NCI-H1417 (cell line): ENCODE measurements around the gene PSME2.

Experiments used
- DNase-seq, 3 experiments: peaks; one replicate each; lab custom pipeline; 2025; lab: John Stamatoyannopoulos, UW

Gene PSME2

GRCh38 chr14:24135834-24136683 lies 10.4 kb downstream of the PSME2 start, which contains the start of gene PSME1:
TSS of gene PSME1 (plus strand) at chr14:24136194. CDS start at chr14:24136263, 69 bp downstream.
- DNase-seq, result peak; percentile 95 to 96 (median 96)

- no peak for DNase-seq
Measured at GRCh38 chr14:24135584-24135833, 10.9 kb downstream of the PSME2 start.

- DNase-seq, result no peak
Measured at GRCh38 chr14:24133735-24134134, 12.7 kb downstream of the PSME2 start.

- no peak for DNase-seq
Measured at GRCh38 chr14:24132976-24133375, 13.4 kb downstream of the PSME2 start.

- peak in 2 of 3 experiments; percentile 26 to 48 for DNase-seq
Measured at GRCh38 chr14:24132061-24132685, 14.2 kb downstream of the PSME2 start.

GRCh38 chr14:24131549-24131966 lies 14.9 kb downstream of the PSME2 start:
- DNase-seq, result no peak

- DNase-seq, result no peak
Measured at GRCh38 chr14:24130717-24131548, 15.5 kb downstream of the PSME2 start.

- no peak for DNase-seq
Measured at GRCh38 chr14:24130380-24130716, 16.1 kb downstream of the PSME2 start, which contains the start of gene FITM1. TSS of gene FITM1 (plus strand) at chr14:24130659. CDS start at chr14:24131564, 905 bp downstream.

- no peak for DNase-seq
Measured at GRCh38 chr14:24129410-24129998, 16.9 kb downstream of the PSME2 start.

- DNase-seq, result no peak
Measured at GRCh38 chr14:24127673-24128072, 18.7 kb downstream of the PSME2 start.

- no peak for DNase-seq
Measured at GRCh38 chr14:24126939-24127338, 19.5 kb downstream of the PSME2 start.

GRCh38 chr14:24123424-24124417 lies 22.7 kb downstream of the PSME2 start:
- no peak for DNase-seq

GRCh38 chr14:24122898-24123297 lies 23.5 kb downstream of the PSME2 start:
- no peak for DNase-seq

GRCh38 chr14:24122416-24122815 lies 24.0 kb downstream of the PSME2 start:
- no peak for DNase-seq

- DNase-seq, result no peak
Measured at GRCh38 chr14:24121210-24121609, 25.2 kb downstream of the PSME2 start.

- DNase-seq, result no peak
Measured at GRCh38 chr14:24119691-24120090, 26.7 kb downstream of the PSME2 start.

- no peak for DNase-seq
Measured at GRCh38 chr14:24117179-24117578, 29.2 kb downstream of the PSME2 start.

- DNase-seq, result no peak
Measured at GRCh38 chr14:24116128-24116814, 30.1 kb downstream of the PSME2 start.

GRCh38 chr14:24115422-24116127 lies 30.8 kb downstream of the PSME2 start:
- DNase-seq, result peak in 1 of 3 experiments; percentile 30
